HEK293T (cell line): Measurements from ENCODE around the gene RNF20.

Experiments used
- FOXA1 ChIP-seq: fragments of 450-650 bp; IDR thresholded peaks from 2 replicates; pipeline ENCODE4 v1.6.1; 2016; ENCODE audit warnings: mild to moderate bottlenecking
- PKNOX1 ChIP-seq: fragments of 450-650 bp; IDR thresholded peaks from 2 replicates; pipeline ENCODE4 v1.6.1; 2016

- TF ChIP-seq FOXA1: no peak
- no peak for TF ChIP-seq PKNOX1
Measured at GRCh38 chr9:101562966-101563365, 29.3 kb downstream of the RNF20 start.
